ENCODE results near the gene YIPF5. TPM values are rescaled to one million over a fixed set of nuclear protein-coding genes. Genes with fewer than 3 reads are reported as not detected.

The YIPF5 gene
- total and polyA plus RNA-seq, 2 donors from 2014 or later: 18.5 to 48.0 TPM

DNA sequence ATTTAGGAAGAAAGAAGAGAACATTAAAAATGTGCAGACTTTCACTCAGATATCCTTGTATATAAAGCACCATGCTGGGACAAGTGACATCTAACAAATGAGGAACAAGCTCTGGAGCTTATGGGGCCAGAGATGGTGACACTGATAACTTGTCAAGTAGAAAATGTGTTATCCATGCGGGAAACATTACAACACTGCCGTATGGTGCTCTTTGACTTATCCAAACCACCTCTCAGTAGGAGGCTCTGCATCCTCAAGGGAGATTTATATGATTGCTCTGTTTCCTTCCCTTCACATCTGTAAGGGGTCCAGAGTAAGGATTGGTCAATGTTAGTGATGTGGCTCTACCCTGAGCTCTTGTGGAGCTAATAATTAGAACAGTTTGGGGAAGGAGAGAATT lies 23.7 kb upstream of the YIPF5 start:
- H3K9me3 ChIP-seq (ENCODE audit: control insufficient read depth in 2 of 3, insufficient read depth in 1 of 3, low read length in 3 of 3): no peaks in the 10 kb centered on the region
- DNase-seq (no peak), FAIRE-seq (no peak)
- no peak overlapping the region for H3K4me3 ChIP-seq (ENCODE audit: low read length in 3 of 3)
- no peak overlapping the region for H3K9ac ChIP-seq (ENCODE audit: low read length in 3 of 3)
- no peak overlapping the region for H3K27ac ChIP-seq (ENCODE audit: low read depth in 2 of 2, low read length in 2 of 2)
- intact Hi-C loops (cut with DNase I): no loop called here
- no peaks in the 10 kb centered on the region for H3K36me3 ChIP-seq (ENCODE audit: control insufficient read depth in 2 of 3, insufficient read depth in 3 of 3, low read length in 3 of 3)
- TF ChIP-seq, protein P1, sequence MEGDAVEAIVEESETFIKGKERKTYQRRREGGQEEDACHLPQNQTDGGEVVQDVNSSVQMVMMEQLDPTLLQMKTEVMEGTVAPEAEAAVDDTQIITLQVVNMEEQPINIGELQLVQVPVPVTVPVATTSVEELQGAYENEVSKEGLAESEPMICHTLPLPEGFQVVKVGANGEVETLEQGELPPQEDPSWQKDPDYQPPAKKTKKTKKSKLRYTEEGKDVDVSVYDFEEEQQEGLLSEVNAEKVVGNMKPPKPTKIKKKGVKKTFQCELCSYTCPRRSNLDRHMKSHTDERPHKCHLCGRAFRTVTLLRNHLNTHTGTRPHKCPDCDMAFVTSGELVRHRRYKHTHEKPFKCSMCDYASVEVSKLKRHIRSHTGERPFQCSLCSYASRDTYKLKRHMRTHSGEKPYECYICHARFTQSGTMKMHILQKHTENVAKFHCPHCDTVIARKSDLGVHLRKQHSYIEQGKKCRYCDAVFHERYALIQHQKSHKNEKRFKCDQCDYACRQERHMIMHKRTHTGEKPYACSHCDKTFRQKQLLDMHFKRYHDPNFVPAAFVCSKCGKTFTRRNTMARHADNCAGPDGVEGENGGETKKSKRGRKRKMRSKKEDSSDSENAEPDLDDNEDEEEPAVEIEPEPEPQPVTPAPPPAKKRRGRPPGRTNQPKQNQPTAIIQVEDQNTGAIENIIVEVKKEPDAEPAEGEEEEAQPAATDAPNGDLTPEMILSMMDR (IDR thresholded peaks at IDR 0.05; ENCODE audit: borderline replicate concordance, extremely low read depth, insufficient read depth): no peak
- H3K4me1 ChIP-seq (ENCODE audit: control insufficient read depth in 2 of 3, insufficient read depth in 2 of 3, low read depth in 1 of 3, low read length in 3 of 3): no peaks in the 10 kb centered on the region
- no peaks in the 10 kb centered on the region for H3K27me3 ChIP-seq (ENCODE audit: control insufficient read depth, insufficient read depth, low read length)

DNA sequence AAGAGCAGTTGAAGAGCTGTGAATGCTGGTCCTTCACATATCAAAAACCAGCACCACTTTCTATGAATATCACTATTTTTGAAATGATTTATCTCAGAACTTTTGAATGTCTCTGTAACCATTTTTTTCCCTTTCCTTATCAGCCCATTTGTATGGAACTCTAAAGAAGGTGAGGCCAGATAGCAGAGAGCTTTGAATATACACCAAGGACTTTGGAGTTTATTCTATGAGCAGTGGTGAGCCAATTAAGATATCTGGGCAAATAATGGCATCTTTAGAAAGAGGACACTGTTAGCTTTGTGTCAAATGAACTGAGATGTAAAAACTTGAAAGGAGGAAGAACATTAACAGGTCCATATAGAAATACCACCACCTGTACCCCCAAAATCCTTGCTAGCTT lies 22.2 kb upstream of the YIPF5 start:
- no peaks in the 10 kb centered on the region for H3K9me3 ChIP-seq (ENCODE audit: control insufficient read depth in 2 of 3, insufficient read depth in 1 of 3, low read length in 3 of 3)
- no peak overlapping the region for H3K9ac ChIP-seq (ENCODE audit: low read length in 3 of 3)
- intact Hi-C loops (cut with DNase I): no loop called here
- DNase-seq: no peak
- H3K27me3 ChIP-seq (ENCODE audit: control insufficient read depth, insufficient read depth, low read length): no peaks in the 10 kb centered on the region
- TF ChIP-seq, protein P1 (IDR thresholded peaks at IDR 0.05; ENCODE audit: borderline replicate concordance, extremely low read depth, insufficient read depth): no peak
- H3K4me3 ChIP-seq (ENCODE audit: low read length in 3 of 3): no peak overlapping the region
- no peaks in the 10 kb centered on the region for H3K4me1 ChIP-seq (ENCODE audit: control insufficient read depth in 2 of 3, insufficient read depth in 2 of 3, low read depth in 1 of 3, low read length in 3 of 3)
- FAIRE-seq: no peak
- no peak overlapping the region for H3K27ac ChIP-seq (ENCODE audit: low read depth in 2 of 2, low read length in 2 of 2)
- no peaks in the 10 kb centered on the region for H3K36me3 ChIP-seq (ENCODE audit: control insufficient read depth in 2 of 3, insufficient read depth in 3 of 3, low read length in 3 of 3)

DNA sequence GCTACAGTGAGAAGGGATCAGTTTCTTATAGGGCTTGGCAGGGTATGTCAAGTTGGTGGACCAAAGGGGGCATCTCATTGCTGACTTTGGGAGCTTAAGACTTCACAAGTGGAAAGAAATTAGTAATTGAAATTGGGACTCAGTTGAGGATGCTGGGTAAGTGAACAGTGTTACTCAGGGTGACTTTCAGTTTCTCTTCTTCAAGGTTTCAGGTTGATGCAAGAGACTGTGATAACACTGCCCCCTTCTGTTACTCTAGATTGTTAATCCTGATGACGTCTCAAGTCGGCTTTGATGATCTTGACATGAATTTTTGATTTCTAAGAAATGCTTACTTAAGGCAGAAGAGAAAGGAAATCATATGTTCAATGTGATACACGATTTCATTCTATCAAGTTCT lies 21.5 kb upstream of the YIPF5 start:
- H3K4me3 ChIP-seq (ENCODE audit: low read length in 3 of 3): peak overlapping the region in 2 of 3 donors; percentile 13 to 42
- H3K27ac ChIP-seq (ENCODE audit: low read depth in 2 of 2, low read length in 2 of 2): no peak overlapping the region
- no peaks in the 10 kb centered on the region for H3K27me3 ChIP-seq (ENCODE audit: control insufficient read depth, insufficient read depth, low read length)
- H3K4me1 ChIP-seq (ENCODE audit: control insufficient read depth in 2 of 3, insufficient read depth in 2 of 3, low read depth in 1 of 3, low read length in 3 of 3): no peaks in the 10 kb centered on the region
- peak; percentile 21 for FAIRE-seq
- intact Hi-C loops (cut with DNase I): no loop called here
- no peaks in the 10 kb centered on the region for H3K9me3 ChIP-seq (ENCODE audit: control insufficient read depth in 2 of 3, insufficient read depth in 1 of 3, low read length in 3 of 3)
- peak in 2 of 5 donors; percentile 34 to 68 for DNase-seq
- TF ChIP-seq, protein P1 (IDR thresholded peaks at IDR 0.05; ENCODE audit: borderline replicate concordance, extremely low read depth, insufficient read depth): peak; percentile 42
- H3K36me3 ChIP-seq (ENCODE audit: control insufficient read depth in 2 of 3, insufficient read depth in 3 of 3, low read length in 3 of 3): no peaks in the 10 kb centered on the region
- no peak overlapping the region for H3K9ac ChIP-seq (ENCODE audit: low read length in 3 of 3)

DNA sequence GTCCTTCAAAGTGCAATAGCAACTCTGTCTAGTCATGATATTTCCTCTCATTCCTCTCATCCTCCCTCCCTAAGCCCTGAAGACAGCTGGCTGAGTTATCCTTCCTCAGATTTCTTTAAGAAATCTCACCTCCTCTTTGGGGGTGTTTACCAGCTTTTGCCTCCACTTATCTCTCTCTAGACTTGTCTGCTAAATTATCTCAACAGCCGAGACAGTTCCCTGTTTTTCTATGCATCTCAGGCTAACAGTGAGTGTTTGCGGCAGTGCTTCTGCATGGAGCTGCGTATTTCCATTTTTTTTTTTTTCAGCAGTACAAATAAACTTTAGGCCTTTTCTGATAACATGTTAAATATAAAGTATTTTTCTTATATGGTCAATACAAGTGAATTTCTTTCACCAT lies 21.1 kb upstream of the YIPF5 start:
- TF ChIP-seq, protein P1 (IDR thresholded peaks at IDR 0.05; ENCODE audit: borderline replicate concordance, extremely low read depth, insufficient read depth): no peak
- Histone ChIP-seq H3K27ac (ENCODE audit: low read depth in 2 of 2, low read length in 2 of 2) (no peak overlapping the region), H3K9ac (ENCODE audit: low read length in 3 of 3) (no peak overlapping the region), H3K9me3 (ENCODE audit: control insufficient read depth in 2 of 3, insufficient read depth in 1 of 3, low read length in 3 of 3) (no peaks in the 10 kb centered on the region), H3K4me1 (ENCODE audit: control insufficient read depth in 2 of 3, insufficient read depth in 2 of 3, low read depth in 1 of 3, low read length in 3 of 3) (no peaks in the 10 kb centered on the region), H3K27me3 (ENCODE audit: control insufficient read depth, insufficient read depth, low read length) (no peaks in the 10 kb centered on the region), H3K36me3 (ENCODE audit: control insufficient read depth in 2 of 3, insufficient read depth in 3 of 3, low read length in 3 of 3) (no peaks in the 10 kb centered on the region), H3K4me3 (ENCODE audit: low read length in 3 of 3) (peak overlapping the region in 2 of 3 donors; percentile 13 to 42)
- intact Hi-C loops (cut with DNase I): no loop called here
- DNase-seq (no peak), FAIRE-seq (no peak)

Measured in kidney (tissue), 14 donors.